Naive thymus-derived CD4-positive, alpha-beta T cell (primary cell): ENCODE data around the gene SLC38A5. TPM values are rescaled to one million over a fixed set of nuclear protein-coding genes. Genes with fewer than 3 reads are reported as not detected.

Experiments
- ATAC-seq: fragments of 150-1000 bp; cut with Tn5 transposase; 2 replicates; pipeline ENCODE4 v1.10.0; 2021; ENCODE audit warnings: mild to moderate bottlenecking, moderate library complexity
- CTCF ChIA-PET: fragments of 350-600 bp; sonication (Branson Sonifier 250); formaldehyde crosslinking; loops from one replicate; lab custom pipeline; 2021; ENCODE audit warnings: antibody characterized with exemption; lab: Charles Lee
- POLR2A ChIA-PET: fragments of 350-600 bp; sonication (Branson Sonifier 250); formaldehyde crosslinking; loops from one replicate; lab custom pipeline; 2021; ENCODE audit warnings: antibody characterized with exemption, inconsistent platforms; lab: Charles Lee
- DNase-seq, 9 donors: peaks; one replicate each; pipeline versions ENCODE4 v3.0.0 to v3.0.0-alpha.2; 2020 to 2022; ENCODE audit warnings: mixed read lengths in 1 of 9
- H3K27ac ChIP-seq: one replicate; pipeline ENCODE4 v1.7.0; 2013; ENCODE audit warnings: mild to moderate bottlenecking, low read depth, low read length, moderate library complexity
- H3K27me3 ChIP-seq, 2 donors: one replicate each; pipeline ENCODE4 v1.7.0; 2013; ENCODE audit warnings: low read length in 2 of 2, mild to moderate bottlenecking in 2 of 2, moderate library complexity in 2 of 2; ENCODE audit not compliant: control insufficient read depth in 2 of 2, insufficient read depth in 2 of 2
- H3K36me3 ChIP-seq, 3 experiments: 1 replicate in 2 of 3; 2 replicates in 1 of 3; pipeline ENCODE4 v1.7.0; 2013; ENCODE audit warnings: low read length in 3 of 3, mild to moderate bottlenecking in 3 of 3, moderate library complexity in 1 of 3; ENCODE audit not compliant: insufficient read depth in 3 of 3, control insufficient read depth in 2 of 3
- H3K4me1 ChIP-seq, 2 donors: one replicate each; pipeline ENCODE4 v1.7.0; 2013; ENCODE audit warnings: low read length in 2 of 2, mild to moderate bottlenecking in 2 of 2, moderate library complexity in 1 of 2; ENCODE audit not compliant: control insufficient read depth in 2 of 2, insufficient read depth in 2 of 2
- H3K4me3 ChIP-seq: 2 replicates; pipeline ENCODE4 v1.7.0; 2013; ENCODE audit warnings: mild to moderate bottlenecking, low read length
- H3K9me3 ChIP-seq, 3 experiments: 1 replicate in 2 of 3; 2 replicates in 1 of 3; pipeline ENCODE4 v1.7.0; 2013; ENCODE audit warnings: low read length in 3 of 3; ENCODE audit not compliant: control insufficient read depth in 2 of 3
- H3K27ac Mint-ChIP-seq, 9 donors: one replicate each; pipeline ENCODE4 v1.8.0; 2020 to 2022; ENCODE audit warnings: mixed read lengths in 9 of 9, mild to moderate bottlenecking in 8 of 9, moderate library complexity in 5 of 9, inconsistent platforms in 2 of 9
- H3K27me3 Mint-ChIP-seq, 5 donors: one replicate each; pipeline ENCODE4 v1.8.0; 2021 to 2022; ENCODE audit warnings: mixed read lengths in 5 of 5, mild to moderate bottlenecking in 1 of 5
- H3K36me3 Mint-ChIP-seq, 5 donors: one replicate each; pipeline ENCODE4 v1.8.0; 2020 to 2022; ENCODE audit warnings: mixed read lengths in 5 of 5, mild to moderate bottlenecking in 3 of 5, inconsistent platforms in 1 of 5
- H3K4me1 Mint-ChIP-seq, 7 donors: one replicate each; pipeline ENCODE4 v1.8.0; 2020 to 2022; ENCODE audit warnings: mixed read lengths in 7 of 7, mild to moderate bottlenecking in 3 of 7, inconsistent platforms in 1 of 7
- H3K4me3 Mint-ChIP-seq, 10 donors: one replicate each; pipeline ENCODE4 v1.8.0; 2020 to 2022; ENCODE audit warnings: mild to moderate bottlenecking in 10 of 10, mixed read lengths in 10 of 10, moderate library complexity in 6 of 10, inconsistent platforms in 2 of 10
- H3K9me3 Mint-ChIP-seq, 11 donors: one replicate each; pipeline ENCODE4 v1.8.0; 2020 to 2022; ENCODE audit warnings: mixed read lengths in 11 of 11, mild to moderate bottlenecking in 4 of 11, inconsistent platforms in 1 of 11, moderate library complexity in 1 of 11
- intact Hi-C, 2 donors: fragments of 100-400 bp; cut with micrococcal nuclease; formaldehyde crosslinking; loops; one replicate each; pipeline ENCODE4 v1.15.1; 2023
- polyA plus RNA-seq, 2 donors: library from polyadenylated mRNA; unstranded; fragments of 300-500 nt; fragmentation: Illumina TruSeq; gene quantifications; one replicate each; pipeline ENCODE4 v1.2.3, GENCODE V29; 2021
- total RNA-seq, 6 experiments: library from RNA in 5 of 6; stranded (reverse) in 5 of 6; gene quantifications; 1 replicate in 5 of 6; 2 replicates in 1 of 6; pipeline ENCODE4 v1.2.3 and lab custom pipeline; 2021 to 2026

The SLC38A5 gene
- total and polyA plus RNA-seq, 7 experiments from 2014 or later: 9.4 to 75.5 (median 14.8) TPM

DNA sequence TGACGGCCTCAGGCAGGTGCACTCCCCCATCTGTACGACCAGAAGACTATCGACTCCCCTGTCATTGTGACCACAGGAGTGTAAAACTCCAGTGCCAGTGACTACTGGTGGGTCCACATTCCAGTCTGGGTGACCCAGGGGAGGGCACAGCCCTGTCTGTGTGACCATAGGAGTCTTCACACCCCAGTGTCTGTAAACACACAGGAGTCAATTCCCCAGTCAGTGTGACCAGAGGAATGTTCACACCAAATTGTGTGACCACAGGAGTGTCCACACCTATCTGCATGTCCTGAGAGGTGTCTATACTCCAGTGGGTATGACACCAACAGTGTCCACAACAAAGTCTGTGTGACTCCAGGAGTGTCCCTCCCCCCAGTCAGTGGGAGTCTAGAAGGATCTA lies 18.0 kb upstream of the SLC38A5 start:
- DNase-seq (no peak), ATAC-seq (no peak)
- Mint-ChIP-seq H3K4me1 (peaks cover 0 to 2% (median 0%) of the 10 kb centered on the region in 7 donors), H3K9me3 (no peaks in the 10 kb centered on the region), H3K27ac (no peak overlapping the region), H3K36me3 (peaks cover 0 to 4% (median 0%) of the 10 kb centered on the region in 5 donors), H3K4me3 (no peak overlapping the region), H3K27me3 (no peaks in the 10 kb centered on the region)
- POLR2A ChIA-PET: no interaction called here
- no peaks in the 10 kb centered on the region for H3K27me3 ChIP-seq
- H3K9me3 ChIP-seq: no peaks in the 10 kb centered on the region
- H3K4me3 ChIP-seq: no peak overlapping the region
- no peak overlapping the region for H3K27ac ChIP-seq
- CTCF ChIA-PET: no interaction called here
- no peaks in the 10 kb centered on the region for H3K4me1 ChIP-seq
- peaks cover 0 to 4% (median 0%) of the 10 kb centered on the region in 3 experiments for H3K36me3 ChIP-seq
- intact Hi-C loops: no loop called here

DNA sequence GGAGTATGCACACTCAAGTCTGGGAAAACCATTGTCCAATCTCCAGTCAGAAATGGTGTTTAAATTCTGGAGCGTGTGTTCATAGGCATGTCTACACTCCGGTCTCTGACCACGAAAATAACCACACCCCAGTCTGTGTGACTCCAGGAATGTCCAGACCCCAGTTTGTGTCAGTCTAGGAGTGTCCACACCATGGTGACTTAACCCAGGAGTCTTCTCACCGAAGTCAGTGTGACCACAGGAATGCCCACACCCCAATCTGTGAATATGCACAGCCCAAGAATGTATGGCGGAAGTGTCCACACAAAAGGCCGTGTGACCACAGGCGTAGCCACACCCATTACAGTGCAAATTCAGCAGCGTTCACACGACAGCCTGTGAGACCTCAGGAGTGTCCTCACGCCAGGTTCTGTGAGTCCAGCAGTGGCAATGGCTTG lies 17.3 kb upstream of the SLC38A5 start:
- H3K9me3 ChIP-seq: no peaks in the 10 kb centered on the region
- no peak overlapping the region for H3K27ac ChIP-seq
- H3K4me1 Mint-ChIP-seq: peaks cover 0 to 2% (median 0%) of the 10 kb centered on the region in 7 donors
- peaks cover 0 to 4% (median 0%) of the 10 kb centered on the region in 5 donors for H3K36me3 Mint-ChIP-seq
- DNase-seq: no peak
- peak overlapping the region in 1 of 9 donors; percentile 17 for H3K27ac Mint-ChIP-seq
- H3K4me3 Mint-ChIP-seq: no peak overlapping the region
- no peaks in the 10 kb centered on the region for H3K9me3 Mint-ChIP-seq
- no peaks in the 10 kb centered on the region for H3K27me3 ChIP-seq
- intact Hi-C loops: no loop called here
- H3K4me3 ChIP-seq: no peak overlapping the region
- no peaks in the 10 kb centered on the region for H3K4me1 ChIP-seq
- ChIA-PET POLR2A (interaction anchor here (0.9 kb wide), 1 partner anchor 90 kb away, joined by 5 read pairs; no protein-coding TSS in a partner anchor), CTCF (no interaction called here)
- H3K36me3 ChIP-seq: peaks cover 0 to 8% (median 0%) of the 10 kb centered on the region in 3 experiments
- no peaks in the 10 kb centered on the region for H3K27me3 Mint-ChIP-seq
- peak; percentile 74 for ATAC-seq

DNA sequence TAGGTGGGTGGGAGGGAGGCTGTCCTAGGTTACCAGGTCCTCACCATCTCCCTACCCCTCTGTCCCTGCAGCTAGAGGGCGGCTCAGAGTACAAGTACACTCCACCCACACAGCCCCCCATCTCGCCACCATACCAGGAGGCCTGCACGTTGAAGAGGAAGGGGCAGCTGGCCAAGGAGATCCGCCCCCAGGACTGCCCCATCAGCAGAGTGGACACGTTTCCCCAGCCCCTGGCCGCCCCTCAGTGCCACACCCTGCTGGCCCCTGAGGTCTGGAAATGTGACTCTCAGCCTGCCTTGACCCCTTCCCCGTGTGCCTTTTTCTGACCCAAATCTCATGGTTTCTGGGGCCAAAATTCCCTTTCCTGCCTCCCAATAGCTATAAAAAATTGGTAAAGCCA lies 12.5 kb upstream of the SLC38A5 start:
- DNase-seq (no peak), ATAC-seq (no peak)
- ChIA-PET CTCF (no interaction called here), POLR2A (no interaction called here)
- no peak overlapping the region for H3K27ac ChIP-seq
- Mint-ChIP-seq H3K4me1 (peaks cover 2 to 14% (median 11%) of the 10 kb centered on the region in 7 donors), H3K36me3 (peaks cover 0 to 12% (median 7%) of the 10 kb centered on the region in 5 donors), H3K4me3 (no peak overlapping the region), H3K27ac (no peak overlapping the region), H3K9me3 (peaks cover 0 to 6% (median 0%) of the 10 kb centered on the region in 11 donors), H3K27me3 (no peaks in the 10 kb centered on the region)
- H3K9me3 ChIP-seq: no peaks in the 10 kb centered on the region
- H3K36me3 ChIP-seq: peaks cover 0 to 36% (median 0%) of the 10 kb centered on the region in 3 experiments
- intact Hi-C loops: no loop called here
- no peak overlapping the region for H3K4me3 ChIP-seq
- peaks cover under 1 to 1% of the 10 kb centered on the region in 2 donors for H3K4me1 ChIP-seq
- H3K27me3 ChIP-seq: no peaks in the 10 kb centered on the region

DNA sequence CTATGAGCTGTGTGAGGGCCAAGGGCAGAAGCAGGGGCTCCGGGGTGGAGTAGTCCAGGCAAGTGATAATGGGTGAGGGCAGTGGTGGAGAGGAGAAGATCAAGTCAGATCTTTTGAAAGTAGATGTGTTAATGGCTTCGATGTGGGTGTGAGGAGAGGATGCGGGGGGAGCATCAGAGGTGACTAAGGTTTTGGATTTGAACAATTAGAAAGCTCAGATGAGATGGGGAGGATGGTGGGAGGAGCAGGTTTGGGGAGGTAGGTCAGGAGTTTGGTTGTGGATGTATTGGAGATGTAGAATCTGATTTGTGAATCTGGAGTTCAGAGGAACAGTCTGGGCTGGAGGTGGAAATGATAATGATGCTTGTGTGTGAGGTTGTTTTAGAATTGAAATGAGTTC lies 10.5 kb upstream of the SLC38A5 start:
- intact Hi-C loops: no loop called here
- Mint-ChIP-seq H3K4me1 (peaks cover 14 to 27% (median 22%) of the 10 kb centered on the region in 7 donors), H3K27ac (peak overlapping the region in 4 of 9 donors; percentile 16 to 53 (median 47)), H3K27me3 (no peaks in the 10 kb centered on the region), H3K4me3 (no peak overlapping the region), H3K36me3 (peaks cover 0 to 17% (median 7%) of the 10 kb centered on the region in 5 donors), H3K9me3 (peaks cover 0 to 6% (median 0%) of the 10 kb centered on the region in 11 donors)
- Histone ChIP-seq H3K4me1 (peaks cover 8 to 10% of the 10 kb centered on the region in 2 donors), H3K27me3 (no peaks in the 10 kb centered on the region), H3K36me3 (peaks cover 0 to 36% (median 0%) of the 10 kb centered on the region in 3 experiments), H3K4me3 (no peak overlapping the region), H3K9me3 (no peaks in the 10 kb centered on the region), H3K27ac (no peak overlapping the region)
- POLR2A ChIA-PET: no interaction called here
- no peak for ATAC-seq
- CTCF ChIA-PET: no interaction called here
- no peak for DNase-seq

DNA sequence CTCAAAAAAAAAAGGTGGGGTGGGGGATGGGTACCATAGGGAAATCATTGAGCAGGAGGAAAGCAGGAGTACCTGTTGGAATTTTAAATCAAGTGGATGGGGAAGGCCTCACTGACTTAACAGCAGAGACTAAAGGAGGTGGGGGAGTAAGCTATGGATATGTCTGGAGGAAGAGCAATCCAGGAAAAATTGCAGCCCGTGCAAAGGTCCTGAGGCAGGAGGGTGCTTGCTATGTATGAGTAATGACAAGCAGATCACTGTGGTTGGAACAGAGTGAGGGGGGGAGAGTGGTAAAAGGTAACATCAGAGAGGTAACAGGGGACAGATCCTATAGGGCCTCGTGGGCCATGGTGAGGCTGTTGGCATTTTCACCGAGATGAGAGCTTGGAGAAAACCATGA lies 10.1 kb upstream of the SLC38A5 start:
- Histone ChIP-seq H3K27me3 (no peaks in the 10 kb centered on the region), H3K36me3 (peaks cover 0 to 36% (median 0%) of the 10 kb centered on the region in 3 experiments), H3K4me1 (peaks cover 8 to 10% of the 10 kb centered on the region in 2 donors), H3K27ac (no peak overlapping the region), H3K9me3 (no peaks in the 10 kb centered on the region), H3K4me3 (no peak overlapping the region)
- Mint-ChIP-seq H3K36me3 (peaks cover 0 to 17% (median 7%) of the 10 kb centered on the region in 5 donors), H3K4me3 (no peak overlapping the region), H3K27ac (peak overlapping the region in 3 of 9 donors; percentile 43 to 53 (median 51)), H3K4me1 (peaks cover 15 to 30% (median 24%) of the 10 kb centered on the region in 7 donors), H3K27me3 (no peaks in the 10 kb centered on the region), H3K9me3 (peaks cover 0 to 6% (median 0%) of the 10 kb centered on the region in 11 donors)
- ATAC-seq: no peak
- DNase-seq: no peak
- ChIA-PET POLR2A (no interaction called here), CTCF (no interaction called here)
- intact Hi-C loops: no loop called here

DNA sequence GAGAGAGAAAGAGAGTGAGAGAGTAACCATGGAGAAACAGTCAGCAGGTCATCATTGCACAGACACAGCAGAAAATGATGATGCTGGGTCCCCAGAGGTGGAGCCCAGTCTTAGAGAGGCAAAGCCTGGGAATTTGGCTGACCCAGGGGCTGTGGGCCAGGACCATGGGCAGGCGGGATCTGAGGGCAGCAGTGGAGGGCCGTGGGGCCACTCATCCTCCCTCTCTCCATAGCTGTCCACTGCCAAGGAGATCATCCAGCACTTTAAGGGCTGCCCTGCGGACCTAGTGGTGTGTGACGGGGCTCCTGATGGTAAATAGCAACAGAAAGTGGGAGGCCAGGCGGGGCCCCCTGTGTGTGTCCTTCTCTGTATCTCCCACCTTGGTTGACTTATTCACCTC lies 8.7 kb upstream of the SLC38A5 start:
- DNase-seq: no peak
- ATAC-seq: no peak
- Mint-ChIP-seq H3K9me3 (peaks cover 0 to 6% (median 0%) of the 10 kb centered on the region in 11 donors), H3K27me3 (no peaks in the 10 kb centered on the region), H3K27ac (peak overlapping the region in 5 of 9 donors; percentile 8 to 62 (median 52)), H3K4me1 (peaks cover 19 to 35% (median 26%) of the 10 kb centered on the region in 7 donors), H3K36me3 (peaks cover 0 to 17% (median 7%) of the 10 kb centered on the region in 5 donors), H3K4me3 (peak overlapping the region in 3 of 10 donors; percentile 7 to 33 (median 8))
- peaks cover 8 to 10% of the 10 kb centered on the region in 2 donors for H3K4me1 ChIP-seq
- ChIA-PET CTCF (no interaction called here), POLR2A (interaction anchor here (0.6 kb wide), 1 partner anchor 43 kb away, joined by 3 read pairs; the partner anchor contains the start of gene EBP)
- H3K27me3 ChIP-seq: no peaks in the 10 kb centered on the region
- peaks cover 0 to 36% (median 0%) of the 10 kb centered on the region in 3 experiments for H3K36me3 ChIP-seq
- intact Hi-C loops: loop anchor here (5.0 to 10.0 kb wide), 6 partner anchors 206 to 1644 kb away; partner anchors contain the start of genes OTUD5 (in 1 of the 2), PIM2 (in 1 of the 2), RP2 (in 1 of the 2) and SUV39H1 (in 1 of the 2)
- H3K9me3 ChIP-seq: no peaks in the 10 kb centered on the region
- H3K27ac ChIP-seq: no peak overlapping the region
- H3K4me3 ChIP-seq: no peak overlapping the region
